Suppressor macrophage treated with lipopolysaccharide for 1 hour (primary cell): Measurements from ENCODE around the gene WDR91.
"Not testable (repeated sequence)": the region's sequence is repeated elsewhere in the genome, so short reads cannot be mapped to it uniquely, and the experiment has no call there.

Experiments used
- DNase-seq, 3 donors: peaks; one replicate each; pipeline ENCODE4 v3.0.0-alpha.2; 2020 to 2022

WDR91 gene

DNA sequence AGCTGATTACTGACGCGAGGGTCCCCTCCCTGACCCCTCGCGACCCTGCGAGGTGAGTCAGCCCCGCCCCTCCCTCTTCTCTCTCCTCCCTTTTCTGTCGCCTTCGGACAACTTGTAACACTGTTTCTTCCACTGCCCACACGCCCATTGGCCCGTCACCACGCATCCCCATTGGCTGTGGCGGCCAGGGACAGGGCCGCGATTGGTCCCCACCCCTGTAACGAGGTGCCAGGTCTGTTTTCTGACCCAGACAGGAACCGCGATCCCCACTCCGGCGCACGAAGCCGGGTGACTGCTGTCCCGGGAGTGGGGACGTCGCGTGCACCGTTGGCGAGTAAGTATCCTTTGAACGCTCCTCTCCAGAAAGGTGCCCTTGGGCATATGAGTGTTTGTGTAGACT is 22.2 kb upstream of the WDR91 start, which contains the start of gene STRA8:
Gene STRA8, plus strand, starts transcription at position 269 of the 400 bp plus-strand sequence. CDS start 6,687 bp downstream, outside the sequence.
- DNase-seq = no peak

- peak in 1 of 3 donors; percentile 27 for DNase-seq
Measured at GRCh38 chr7:135232720-135233119, 21.4 kb upstream of the WDR91 start.

DNA sequence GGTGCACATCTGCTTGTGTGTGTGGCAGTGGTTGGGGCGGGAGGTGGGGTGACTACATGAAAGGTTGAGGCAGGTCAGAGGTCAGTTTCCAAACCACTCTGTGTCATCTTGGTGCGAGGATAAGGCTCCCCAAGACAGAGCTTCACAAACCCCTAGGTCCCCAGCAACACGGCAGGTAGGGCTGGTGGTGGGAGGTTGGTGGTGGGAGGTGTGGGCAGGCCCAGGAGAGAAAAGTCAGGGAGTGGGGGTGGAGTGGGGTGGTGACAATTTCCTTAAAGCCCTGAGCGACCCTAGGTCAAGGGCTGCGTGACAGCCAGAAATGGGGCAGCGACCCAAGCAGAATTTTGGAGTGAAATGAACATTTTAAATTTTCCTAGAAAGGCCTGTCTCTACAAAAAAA is 20.8 kb upstream of the WDR91 start:
- no peak for DNase-seq

DNA sequence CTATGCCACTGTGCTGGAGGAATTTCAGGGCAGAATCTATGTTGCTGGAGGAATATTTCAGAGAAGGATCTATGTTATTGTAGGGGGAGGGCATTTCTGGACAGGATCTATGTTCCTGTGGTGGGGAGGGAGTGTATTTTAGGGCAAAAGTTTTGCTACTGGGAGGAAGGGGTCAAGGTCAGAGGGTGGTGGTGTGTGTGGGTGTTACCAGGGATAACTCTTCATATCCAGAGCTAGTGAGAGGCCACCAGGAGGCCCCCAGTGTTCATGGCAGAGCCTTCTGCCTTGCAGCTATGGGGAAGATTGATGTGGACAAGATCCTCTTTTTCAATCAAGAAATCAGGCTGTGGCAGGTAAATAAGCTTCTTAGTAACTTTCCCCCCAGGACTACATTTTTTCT is 20.4 kb upstream of the WDR91 start:
- DNase-seq = no peak

DNA sequence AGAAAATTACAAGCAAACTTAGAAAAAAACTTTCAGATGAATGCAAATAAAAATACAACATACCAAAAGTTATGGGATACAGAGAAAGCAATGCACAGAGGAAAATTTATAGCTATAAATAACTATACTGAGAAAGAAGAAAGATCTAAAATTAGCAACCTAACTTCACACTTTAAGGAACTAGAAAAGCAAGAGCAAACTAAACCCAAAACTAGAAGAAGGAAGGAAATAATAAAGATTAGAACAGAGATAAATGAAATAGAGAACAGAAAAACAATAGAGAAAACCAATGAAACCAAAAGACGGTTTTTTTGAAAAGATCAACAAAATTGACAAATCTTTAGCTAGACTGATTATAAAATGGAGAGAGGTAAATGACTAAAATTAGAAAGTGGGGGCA is 12.7 kb upstream of the WDR91 start:
- peak in 1 of 3 donors; percentile 25 for DNase-seq

GRCh38 chr7:135217645-135218509 is 6.6 kb upstream of the WDR91 start:
- no peak for DNase-seq

GRCh38 chr7:135215698-135216097 is 4.4 kb upstream of the WDR91 start:
- DNase-seq = peak in 1 of 3 donors; percentile 24

DNA sequence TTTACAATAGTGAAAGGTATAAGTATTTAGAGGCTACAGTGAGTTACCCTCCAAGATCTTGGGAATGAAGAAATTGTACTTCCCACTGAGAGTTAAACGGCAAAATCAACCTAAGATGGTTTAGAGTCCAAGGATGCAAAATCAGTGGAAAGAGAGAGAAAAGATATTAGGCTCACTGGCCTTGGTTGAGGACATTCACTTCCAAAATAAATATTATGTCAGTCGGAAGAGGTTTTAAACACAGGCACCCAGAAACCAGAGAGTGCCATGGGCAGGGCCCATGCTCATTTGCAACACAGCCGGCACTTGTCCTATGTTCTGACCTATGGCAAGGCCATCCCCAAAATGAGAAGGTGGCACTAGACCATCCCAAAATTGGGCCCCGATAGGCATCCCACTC is 3.9 kb upstream of the WDR91 start:
- DNase-seq = no peak

GRCh38 chr7:135213831-135214230 is 2.5 kb upstream of the WDR91 start:
- DNase-seq = no peak

DNA sequence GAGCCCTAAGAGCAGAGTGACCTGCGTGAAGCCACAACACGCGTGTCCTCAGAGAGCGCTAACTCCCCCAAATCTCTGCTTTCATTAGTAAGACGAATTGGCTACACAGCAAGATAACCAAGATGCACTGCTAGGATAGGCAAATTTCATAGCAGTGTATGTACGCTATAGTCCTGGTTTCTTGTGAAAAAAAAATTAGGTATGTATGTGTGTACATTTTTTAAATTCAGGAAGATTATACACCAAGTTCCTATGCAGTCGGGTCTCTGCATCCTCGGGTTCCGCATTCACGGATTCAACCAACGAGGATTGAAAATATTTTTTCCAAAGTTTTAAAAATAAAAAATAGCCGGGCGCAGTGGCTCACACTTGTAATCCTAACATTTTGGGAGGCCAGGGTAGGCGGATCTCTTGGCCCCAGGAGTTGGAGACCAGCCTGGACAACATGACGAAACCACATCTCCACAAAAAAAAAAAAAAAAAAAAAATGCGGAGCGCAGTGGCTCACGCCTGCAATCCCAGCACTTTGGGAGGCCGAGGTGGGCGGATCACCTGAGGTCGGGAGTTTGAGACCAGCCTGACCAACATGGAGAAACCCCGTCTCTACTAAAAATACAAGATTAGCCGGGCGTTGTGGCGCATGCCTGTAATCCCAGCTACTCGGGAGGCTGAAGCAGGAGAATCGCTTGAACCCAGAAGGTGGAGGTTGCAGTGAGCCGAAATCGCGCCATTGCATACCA is 790 bp upstream of the WDR91 start:
- not testable (repeated sequence) for DNase-seq

DNA sequence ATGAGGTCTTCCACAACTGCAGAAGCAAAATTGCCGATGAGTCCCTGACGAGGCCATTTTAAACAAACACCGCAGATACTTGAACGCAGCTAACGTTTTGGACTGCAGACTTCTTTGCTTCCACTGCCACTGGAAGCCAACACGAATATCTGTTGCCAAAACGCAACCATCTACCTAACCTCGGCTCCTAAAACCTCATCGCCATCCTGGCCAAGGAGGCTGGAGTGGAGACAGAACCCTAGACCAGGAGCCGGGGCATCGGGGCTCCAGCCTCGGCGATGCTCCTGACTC is 493 bp downstream of the WDR91 start:
- DNase-seq = peak in 2 of 3 donors; percentile 23 to 42

DNA sequence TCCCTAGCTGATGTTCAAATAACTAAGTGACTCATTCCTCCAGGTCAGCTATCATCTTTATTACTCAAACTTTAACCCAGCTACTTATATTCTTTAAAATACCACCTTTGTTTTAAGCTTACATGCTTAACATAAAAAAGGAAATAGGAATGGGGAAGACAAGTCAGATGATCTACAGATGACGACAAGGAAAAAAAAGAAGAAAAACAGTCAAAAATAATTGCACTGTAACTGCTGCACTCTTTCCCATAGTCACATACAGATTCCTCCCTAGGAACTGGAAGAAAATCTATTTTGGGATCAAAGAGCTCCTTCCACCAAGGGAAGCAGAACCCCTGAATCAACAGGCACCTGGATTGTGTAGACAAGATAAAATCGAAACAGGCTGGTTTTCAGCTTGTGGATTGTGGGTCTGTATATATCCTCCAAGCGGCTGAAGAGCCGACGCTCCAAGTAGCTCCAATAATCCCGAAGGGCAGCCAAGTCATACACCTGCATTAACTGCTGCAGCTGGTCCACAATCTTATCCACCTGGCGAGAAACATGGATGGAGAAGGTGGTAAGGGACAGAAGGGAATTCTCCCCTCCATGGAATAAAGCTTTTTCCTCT is 2.0 kb downstream of the WDR91 start:
- peak; percentile 32 to 62 (median 54) for DNase-seq

GRCh38 chr7:135208102-135208793 is 3.1 kb downstream of the WDR91 start:
- peak; percentile 44 to 46 (median 44) for DNase-seq

DNA sequence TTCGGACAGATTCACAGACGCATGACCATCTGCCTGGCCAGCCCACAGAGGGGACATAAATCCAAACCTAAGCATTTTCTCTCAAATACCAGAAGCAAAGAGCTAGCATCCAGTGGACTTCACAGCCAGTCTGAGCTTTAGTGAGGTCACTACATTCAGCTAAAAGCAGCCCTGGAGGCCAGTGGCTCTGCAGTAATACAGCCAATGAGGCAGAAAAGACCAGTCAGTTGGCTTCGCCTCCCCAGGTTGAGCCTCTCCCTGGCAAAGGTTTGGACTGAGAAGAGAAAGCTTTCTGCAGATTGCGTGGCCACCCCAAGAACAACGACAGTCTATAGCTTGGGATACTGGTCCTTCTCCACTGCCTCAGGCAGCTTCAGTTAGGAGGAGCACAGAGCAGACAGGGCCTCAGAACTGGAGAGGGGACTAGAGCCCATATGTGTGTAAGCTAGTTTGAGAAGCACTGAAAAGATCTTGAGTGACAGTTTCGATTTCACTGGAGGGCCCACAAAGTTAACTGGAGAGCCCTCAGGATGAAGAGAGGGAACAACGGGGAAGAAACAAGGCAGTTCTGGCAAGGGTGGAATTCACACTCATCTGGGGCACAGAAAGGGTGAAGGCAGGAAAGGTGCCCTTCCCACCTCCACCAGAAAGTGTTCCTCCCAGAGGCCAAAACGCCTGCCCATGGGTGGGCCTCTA is 3.8 kb downstream of the WDR91 start:
- DNase-seq = no peak

- peak; percentile 36 to 57 (median 49) for DNase-seq
Measured at GRCh38 chr7:135206941-135207391, 4.4 kb downstream of the WDR91 start.

- DNase-seq = no peak
Measured at GRCh38 chr7:135205850-135206249, 5.5 kb downstream of the WDR91 start.

GRCh38 chr7:135204876-135205275 is 6.5 kb downstream of the WDR91 start:
- DNase-seq = no peak

DNA sequence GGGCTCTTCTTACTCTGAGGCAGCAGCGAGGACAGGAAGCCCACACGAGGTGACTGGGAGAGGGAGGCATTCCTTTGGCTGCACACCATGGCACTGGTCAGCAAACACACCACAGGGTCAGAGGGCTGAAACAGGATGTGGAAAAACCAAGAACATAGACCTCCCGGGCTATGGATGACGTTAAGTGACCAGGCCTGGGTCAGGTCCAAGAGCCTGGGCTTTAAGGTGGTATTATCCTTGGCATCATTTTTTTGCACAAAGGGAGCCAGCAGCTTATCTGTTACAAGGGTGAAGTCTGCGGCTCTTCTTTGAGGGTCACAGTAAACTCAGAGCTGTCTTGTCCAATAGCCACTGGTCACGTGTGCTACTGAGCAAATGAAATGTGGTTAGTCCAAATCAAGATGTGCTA is 7.0 kb downstream of the WDR91 start:
- no peak for DNase-seq

- no peak for DNase-seq
Measured at GRCh38 chr7:135201350-135201749, 10.0 kb downstream of the WDR91 start.

- no peak for DNase-seq
Measured at GRCh38 chr7:135200821-135201331, 10.4 kb downstream of the WDR91 start.

GRCh38 chr7:135199439-135199838 is 11.9 kb downstream of the WDR91 start:
- DNase-seq = no peak
